ENCODE measurements around the gene DNAJB11.

DNA sequence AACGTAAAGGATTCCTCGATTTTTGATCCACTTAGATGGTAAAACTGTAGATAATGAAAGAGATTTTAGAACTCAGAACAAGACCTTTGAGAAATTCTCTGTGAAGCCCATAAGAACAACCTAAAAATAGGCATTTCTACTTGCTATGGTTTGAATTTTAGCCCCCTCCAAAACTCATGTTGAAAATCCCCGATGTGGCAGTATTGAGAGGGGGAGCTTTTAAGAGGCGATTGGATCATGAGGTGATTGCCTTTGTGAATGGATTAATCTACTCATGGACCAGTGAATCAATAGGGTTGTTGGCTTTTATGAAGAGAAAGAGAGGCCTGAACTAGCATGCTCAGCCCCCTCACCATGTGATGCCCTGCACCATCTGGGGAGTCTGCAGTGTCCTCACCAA, 22.2 kb downstream of the DNAJB11 start:
- TF ChIP-seq CTCF (IDR thresholded peaks at IDR 0.05) (no peak), POLR2A (IDR thresholded peaks at IDR 0.05) (no peak), POLR2AphosphoS5 (IDR thresholded peaks at IDR 0.05) (no peak), EP300 (IDR thresholded peaks at IDR 0.05) (no peak)
